H1 (cell line): ENCODE measurements around the gene ISX. TPM values are rescaled to one million over a fixed set of nuclear protein-coding genes. Genes with fewer than 3 reads are reported as not detected.

Experiments used
- CTCF ChIA-PET: fragments of 300-600 bp; sonication (Branson Sonifier 250); formaldehyde crosslinking; loops from one replicate; lab custom pipeline; 2021; ENCODE audit not compliant: partially characterized antibody; lab: Charles Lee
- POLR2A ChIA-PET: fragments of 300-600 bp; sonication (Branson Sonifier 250); formaldehyde crosslinking; loops from one replicate; lab custom pipeline; 2021; ENCODE audit warnings: inconsistent platforms; ENCODE audit not compliant: partially characterized antibody; lab: Charles Lee
- DNase-seq, 2 experiments: peaks; one replicate each; pipeline versions ENCODE4 v3.0.0 to v3.0.0-alpha.2; 2010 to 2022; ENCODE audit warnings: low spot score in 2 of 2, low read depth in 1 of 2, mixed read lengths in 1 of 2
- FAIRE-seq: peaks from 2 replicates; lab custom pipeline; 2011; peaks lifted over from hg19 to GRCh38; lab: Jason Lieb, UNC
- H2AFZ ChIP-seq: 2 replicates; pipeline ENCODE4 v1.8.1; 2012; ENCODE audit warnings: low read length, inconsistent platforms
- H2AK5ac ChIP-seq: 2 replicates; pipeline ENCODE4 v1.6.1; 2013; ENCODE audit warnings: low read depth, low read length
- H2BK120ac ChIP-seq: replicated peaks from 2 replicates; pipeline ENCODE3; 2013; ENCODE audit warnings: low read depth, low read length, inconsistent platforms
- H2BK12ac ChIP-seq: 2 replicates; pipeline ENCODE4 v1.6.1; 2013; ENCODE audit warnings: low read depth, low read length
- H2BK15ac ChIP-seq: 2 replicates; pipeline ENCODE4 v1.6.1; 2013; ENCODE audit warnings: low read length
- H2BK20ac ChIP-seq: 2 replicates; pipeline ENCODE4 v1.6.1; 2013; ENCODE audit warnings: low read length
- H2BK5ac ChIP-seq: 2 replicates; pipeline ENCODE4 v1.6.1; 2013; ENCODE audit warnings: low read depth, low read length
- H3K14ac ChIP-seq: 2 replicates; pipeline ENCODE4 v1.6.1; 2013; ENCODE audit warnings: inconsistent platforms; ENCODE audit not compliant: insufficient read length
- H3K18ac ChIP-seq: 2 replicates; pipeline ENCODE4 v1.6.1; 2013; ENCODE audit warnings: low read length; ENCODE audit errors: extremely low read depth
- H3K23ac ChIP-seq: 2 replicates; pipeline ENCODE4 v1.6.1; 2013; ENCODE audit warnings: inconsistent platforms; ENCODE audit not compliant: insufficient read length
- H3K23me2 ChIP-seq: 2 replicates; pipeline ENCODE4 v1.6.1; 2013; ENCODE audit warnings: low read depth, low read length
- H3K27ac ChIP-seq: 2 replicates; pipeline ENCODE4 v1.6.1; 2011; ENCODE audit warnings: low read depth, low read length, inconsistent platforms
- H3K27me3 ChIP-seq, 4 experiments: replicated peaks in 1 of 4; 1 replicate in 1 of 4; 2 replicates in 3 of 4; pipeline versions ENCODE4 v1.6.1 to v1.8.1; 2011 to 2013; ENCODE audit warnings: low read length in 3 of 4, mild to moderate bottlenecking in 3 of 4, inconsistent platforms in 2 of 4, mixed read lengths in 2 of 4, moderate library complexity in 1 of 4; ENCODE audit not compliant: control insufficient read depth in 3 of 4, insufficient read depth in 3 of 4; ENCODE audit errors: extremely low read depth in 1 of 4
- H3K36me3 ChIP-seq, 4 experiments: 2 replicates each; pipeline versions ENCODE4 v1.6.1 to v1.8.1; 2011 to 2013; ENCODE audit warnings: mild to moderate bottlenecking in 4 of 4, low read length in 3 of 4, moderate library complexity in 2 of 4, control low read depth in 1 of 4, inconsistent platforms in 1 of 4; ENCODE audit not compliant: insufficient read depth in 4 of 4, control insufficient read depth in 2 of 4
- H3K4ac ChIP-seq: replicated peaks from 2 replicates; pipeline ENCODE3; 2013; ENCODE audit warnings: low read length, low read depth, mixed read lengths, inconsistent platforms; ENCODE audit not compliant: insufficient read length
- H3K4me1 ChIP-seq, 4 experiments: replicated peaks in 1 of 4; 1 replicate in 1 of 4; 2 replicates in 3 of 4; pipeline versions ENCODE4 v1.6.1 to v1.8.1; 2011 to 2013; ENCODE audit warnings: low read length in 3 of 4, inconsistent platforms in 2 of 4, mixed read lengths in 1 of 4; ENCODE audit not compliant: insufficient read depth in 4 of 4, control insufficient read depth in 3 of 4
- H3K4me2 ChIP-seq, 2 experiments: 2 replicates each; pipeline versions ENCODE4 v1.6.1 to v1.8.1; 2011 to 2013; ENCODE audit warnings: low read depth in 2 of 2, low read length in 2 of 2, control low read depth in 1 of 2, inconsistent platforms in 1 of 2, mild to moderate bottlenecking in 1 of 2; ENCODE audit not compliant: insufficient read depth in 1 of 2
- H3K4me3 ChIP-seq, 4 experiments: fragments of 200-600, 300-600 bp in 1 of 4; sonication (generic), shearing (Covaris generic), sonication (Bioruptor Twin) in 1 of 4; 2 replicates each; pipeline versions ENCODE4 v1.5.1 to v1.8.1; 2011 to 2016; ENCODE audit warnings: low read length in 4 of 4, low read depth in 3 of 4, control low read depth in 2 of 4, inconsistent platforms in 2 of 4, mild to moderate bottlenecking in 2 of 4, mixed read lengths in 1 of 4, moderate library complexity in 1 of 4; ENCODE audit not compliant: insufficient read depth in 2 of 4; ENCODE audit errors: extremely low read depth in 1 of 4
- H3K56ac ChIP-seq: replicated peaks from 2 replicates; pipeline ENCODE3; 2013; ENCODE audit warnings: low read depth, mild to moderate bottlenecking, mixed read lengths, low read length, inconsistent platforms; ENCODE audit not compliant: insufficient read length
- H3K79me1 ChIP-seq: 2 replicates; pipeline ENCODE4 v1.6.1; 2013; ENCODE audit warnings: low read depth, low read length, control low read depth
- H3K79me2 ChIP-seq, 2 experiments: 2 replicates each; pipeline versions ENCODE4 v1.6.1 to v1.8.1; 2012 to 2013; ENCODE audit warnings: low read length in 2 of 2, mild to moderate bottlenecking in 2 of 2, inconsistent platforms in 1 of 2; ENCODE audit not compliant: insufficient read depth in 2 of 2, control insufficient read depth in 1 of 2
- H3K9ac ChIP-seq, 4 experiments: replicated peaks in 1 of 4; 1 replicate in 1 of 4; 2 replicates in 3 of 4; pipeline versions ENCODE4 v1.6.1 to v1.8.1; 2011 to 2013; ENCODE audit warnings: low read depth in 3 of 4, low read length in 3 of 4, control low read depth in 2 of 4, mild to moderate bottlenecking in 2 of 4, moderate library complexity in 2 of 4, inconsistent platforms in 1 of 4; ENCODE audit errors: extremely low read depth in 1 of 4
- H3K9me3 ChIP-seq, 2 experiments: 2 replicates each; pipeline versions ENCODE4 v1.6.1 to v1.8.1; 2012 to 2013; ENCODE audit warnings: mild to moderate bottlenecking in 2 of 2, moderate library complexity in 2 of 2, control low read depth in 1 of 2, inconsistent platforms in 1 of 2, low read depth in 1 of 2, low read length in 1 of 2, mixed read lengths in 1 of 2; ENCODE audit not compliant: insufficient read depth in 2 of 2
- H4K20me1 ChIP-seq, 2 experiments: replicated peaks in 1 of 2; 2 replicates each; pipeline versions ENCODE3 to v1.8.1; 2011 to 2013; ENCODE audit warnings: inconsistent platforms in 2 of 2, low read length in 2 of 2, mild to moderate bottlenecking in 1 of 2; ENCODE audit not compliant: insufficient read depth in 2 of 2, control insufficient read depth in 1 of 2
- H4K5ac ChIP-seq: 2 replicates; pipeline ENCODE4 v1.6.1; 2013; ENCODE audit warnings: low read length, low read depth, mixed read lengths, inconsistent platforms; ENCODE audit not compliant: insufficient read length
- H4K8ac ChIP-seq: 2 replicates; pipeline ENCODE4 v1.8.0; 2013; ENCODE audit warnings: mild to moderate bottlenecking, moderate library complexity, low read length, inconsistent platforms; ENCODE audit not compliant: insufficient read depth; ENCODE audit errors: extremely low read depth
- H4K91ac ChIP-seq: replicated peaks from 2 replicates; pipeline ENCODE3; 2013; ENCODE audit warnings: low read length, mixed read lengths, inconsistent platforms; ENCODE audit not compliant: insufficient read length
- CREB1 ChIP-seq: IDR thresholded peaks from 2 replicates; pipeline ENCODE4 v1.6.1; 2012; ENCODE audit warnings: inconsistent platforms
- EGR1 ChIP-seq: IDR thresholded peaks from 2 replicates; pipeline ENCODE4 v1.6.1; 2011; ENCODE audit warnings: low read depth, low read length, borderline replicate concordance
- FOSL1 ChIP-seq: IDR thresholded peaks from 2 replicates; pipeline ENCODE4 v1.6.1; 2011; ENCODE audit warnings: mild to moderate bottlenecking, low read depth, low read length, moderate library complexity; ENCODE audit not compliant: insufficient read depth
- JUN ChIP-seq: IDR thresholded peaks from 2 replicates; pipeline ENCODE4 v1.6.1; 2011; ENCODE audit warnings: low read depth, mild to moderate bottlenecking, improper control_type of control experiment, low read length
- JUND ChIP-seq: IDR thresholded peaks from 2 replicates; pipeline ENCODE4 v1.6.1; 2011; ENCODE audit warnings: mild to moderate bottlenecking, improper control_type of control experiment, low read length
- POU5F1 ChIP-seq: IDR thresholded peaks from 2 replicates; pipeline ENCODE4 v1.6.1; 2011; ENCODE audit warnings: low read depth, mild to moderate bottlenecking, low read length, moderate library complexity
- RAD21 ChIP-seq, 2 experiments: IDR thresholded peaks in 1 of 2; conservative IDR thresholded peaks in 1 of 2; 2 replicates each; pipeline ENCODE4 v1.6.1; 2011; ENCODE audit warnings: low read depth in 2 of 2, low read length in 2 of 2, improper control_type of control experiment in 1 of 2, inconsistent platforms in 1 of 2, mild to moderate bottlenecking in 1 of 2, moderate library complexity in 1 of 2
- WGBS, 2 experiments: shearing (Covaris generic) in 1 of 2; methylation state at CpG; one replicate each; pipeline versions ENCODE4 v1.1.6 to v1.1.7; 2013 to 2015; ENCODE audit warnings: low lambda C conversion rate in 2 of 2, mixed read lengths in 2 of 2, inconsistent platforms in 1 of 2, low coverage in 1 of 2, missing lambda C conversion rate in 1 of 2; ENCODE audit not compliant: insufficient replicate concordance in 2 of 2, insufficient coverage in 1 of 2, insufficient read length in 1 of 2; ENCODE audit errors: extremely low coverage in 1 of 2, missing lambda C conversion rate in 1 of 2; 5-methylcytosine and 5-hydroxymethylcytosine counted together
- polyA plus RNA-seq, 7 experiments: library from polyadenylated mRNA; depleted of rRNA in 3 of 7; stranded (reverse) in 5 of 7; unstranded in 2 of 7; fragments of >200 nt in 5 of 7; fragments of 200-250 nt in 2 of 7; gene quantifications; 1 replicate in 5 of 7; 2 replicates in 1 of 7; 4 replicates in 1 of 7; pipeline versions ENCODE4 v1.2.1 to v1.2.3, GENCODE V29; 2011 to 2013; ENCODE audit warnings: missing spikeins in 2 of 7, mixed read lengths in 2 of 7
- total RNA-seq: library from RNA; stranded (reverse); fragmentation: NEBNext Ultra II Directional; extraction: Animal tissue kit (Norgen Biotek cat#: 25700); gene quantifications from 2 replicates; pipeline ENCODE4 v1.2.1, GENCODE V29; 2021

ISX gene
- total and polyA plus RNA-seq, 2 of the 8 experiments (the other 6 are each of a cell fraction or from before 2014, with no cell fraction given), result not detected

DNA sequence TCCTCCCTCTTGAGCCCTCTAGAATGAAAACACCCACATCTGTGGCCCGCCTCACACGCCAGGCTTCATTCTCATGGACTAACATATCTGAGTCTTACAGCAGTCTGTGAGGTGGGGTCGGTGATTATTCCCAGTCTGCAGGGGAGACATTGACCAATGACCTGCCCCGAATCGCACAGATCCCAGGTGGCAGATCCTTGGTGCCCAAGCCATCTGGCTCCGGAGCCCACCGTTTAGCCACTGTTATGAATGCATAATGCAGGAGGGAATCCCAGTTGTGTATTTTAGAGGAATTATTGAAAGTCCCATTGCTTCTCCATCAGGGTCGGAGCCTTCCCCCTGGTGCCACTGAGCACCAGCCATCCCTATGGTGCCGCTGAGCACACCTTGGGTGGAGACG lies 47.4 kb downstream of the ISX start:
- Histone ChIP-seq H2BK20ac (no peak overlapping the region), H4K20me1 (no peaks in the 10 kb centered on the region), H3K23me2 (no peaks in the 10 kb centered on the region), H3K9ac (no peak overlapping the region), H2BK120ac (no peak overlapping the region), H4K91ac (no peak overlapping the region), H3K56ac (no peak overlapping the region), H3K4me1 (no peaks in the 10 kb centered on the region), H3K27ac (no peak overlapping the region), H3K18ac (no peak overlapping the region), H2AFZ (no peak overlapping the region)
- no peak for FAIRE-seq
- CTCF ChIA-PET, result interaction anchor here (1.1 to 1.7 kb wide), 4 partner anchors 11 to 37 kb away, joined by 3 to 7 read pairs (median 3); no protein-coding TSS in a partner anchor
- no peak for DNase-seq
- TF ChIP-seq CREB1 (no peak), JUN (no peak), JUND (no peak), POU5F1 (no peak), FOSL1 (no peak), EGR1 (no peak), RAD21 (IDR thresholded peaks at IDR 0.05 in 1 of 2, conservative IDR thresholded peaks at IDR 0.05 in 1 of 2; ENCODE audit: low read depth in 2 of 2, low read length in 2 of 2) (no peak)
- TF ChIP-seq, all 59 proteins: peak for 0
- H3K4ac ChIP-seq, result no peak overlapping the region
- 93% methylated on average over 10 of the region's 10 CpGs; no CpG with 5 or more reads in 1 of the 2 experiments for WGBS, 2 experiments
- POLR2A ChIA-PET, result no interaction called here
- H2BK5ac ChIP-seq, result no peak overlapping the region
- no peak overlapping the region for H3K14ac ChIP-seq
- no peak overlapping the region for H2AK5ac ChIP-seq
- H3K27me3 ChIP-seq, result no peaks in the 10 kb centered on the region
- H3K4me2 ChIP-seq, result no peak overlapping the region
- no peaks in the 10 kb centered on the region for H3K9me3 ChIP-seq
- no peaks in the 10 kb centered on the region for H3K79me1 ChIP-seq
- H3K23ac ChIP-seq, result no peak overlapping the region
- H2BK12ac ChIP-seq, result no peak overlapping the region; the same call in 1 of the 2 replicates
- H4K5ac ChIP-seq, result no peak overlapping the region
- H3K36me3 ChIP-seq, result no peaks in the 10 kb centered on the region
- no peaks in the 10 kb centered on the region for H3K79me2 ChIP-seq
- H4K8ac ChIP-seq, result no peak overlapping the region
- no peak overlapping the region for H2BK15ac ChIP-seq
- no peak overlapping the region for H3K4me3 ChIP-seq
